Activated CD4-positive, alpha-beta T cell treated with anti-CD3 and anti-CD28 coated beads, Interleukin-2, amount 50 U/mL, for 24 hours (primary cell): Measurements from ENCODE around the gene PDAP1.
"Not testable (repeated sequence)": the region's sequence is repeated elsewhere in the genome, so short reads cannot be mapped to it uniquely, and the experiment has no call there.

Source experiments
- DNase-seq, 2 donors: peaks; one replicate each; pipeline ENCODE4 v3.0.0-alpha.2; 2020; ENCODE audit warnings: low read depth in 1 of 2, low spot score in 1 of 2

The PDAP1 gene

DNA sequence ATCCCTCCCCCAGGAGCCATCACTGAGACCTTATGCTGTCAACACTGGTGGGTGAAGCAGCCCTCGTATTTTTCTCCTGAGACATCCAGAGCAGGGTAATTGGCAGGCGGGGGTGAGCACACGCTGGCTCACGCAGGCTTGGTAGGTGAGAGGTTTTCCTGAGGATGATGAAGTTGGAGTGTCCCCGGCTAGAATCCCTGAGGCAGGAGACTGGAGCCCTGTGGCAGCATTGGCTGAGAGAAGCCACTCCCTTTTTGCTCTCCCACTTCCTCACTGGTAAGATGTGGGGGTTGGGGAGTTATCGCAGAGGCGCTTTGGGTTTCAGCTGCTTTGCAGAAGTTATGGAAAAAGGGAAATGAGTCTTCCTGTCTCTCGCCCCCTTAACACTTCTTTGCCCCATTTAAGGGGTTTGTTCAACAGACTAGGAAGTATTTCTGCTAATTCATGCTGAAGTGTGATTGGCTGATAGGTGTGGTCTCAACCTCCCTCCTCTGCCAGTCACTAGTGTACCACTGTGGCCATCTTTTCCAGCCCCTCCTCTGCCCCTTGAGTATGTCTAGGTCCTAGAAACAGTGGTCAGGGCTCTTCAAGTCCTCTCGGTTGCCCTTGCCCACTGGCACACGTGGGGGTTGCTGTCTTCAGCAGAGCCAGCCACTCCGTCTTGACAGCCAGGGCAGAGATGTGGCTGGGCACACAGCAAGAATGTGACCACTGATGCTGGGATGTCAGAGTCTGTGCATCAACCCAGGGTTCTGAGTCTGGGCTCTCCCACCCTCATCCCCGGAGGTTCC lies 28.2 kb downstream of the PDAP1 start:
- DNase-seq, result no peak

GRCh38 chr7:99379693-99380031 lies 28.7 kb downstream of the PDAP1 start:
- not testable (repeated sequence) for DNase-seq

DNA sequence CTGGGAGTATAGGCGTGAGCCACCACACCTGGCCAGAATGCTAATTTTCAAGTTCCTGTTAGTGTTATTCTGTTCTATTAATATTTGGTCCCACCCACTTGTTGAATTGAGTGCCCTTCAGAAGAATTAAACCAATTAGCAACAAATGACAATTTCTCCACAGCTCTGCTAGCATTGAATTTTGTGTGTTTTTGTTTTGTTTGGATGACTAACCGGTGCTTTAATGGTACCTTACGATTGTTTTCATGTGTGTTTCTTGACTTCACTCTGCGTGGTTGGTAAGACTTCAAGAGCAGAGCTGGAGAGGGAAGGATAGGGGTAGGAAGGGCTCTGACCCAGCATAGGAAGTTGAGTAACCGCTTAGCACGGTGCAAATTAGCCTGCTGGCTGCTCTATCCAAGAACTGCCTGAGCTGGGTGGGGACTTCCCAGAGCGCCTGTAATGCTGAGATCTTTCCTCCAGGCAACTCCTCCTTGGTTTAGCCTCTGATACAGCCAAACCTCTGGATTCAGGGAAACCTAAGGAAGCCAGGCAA lies 29.3 kb downstream of the PDAP1 start:
- no peak for DNase-seq

DNA sequence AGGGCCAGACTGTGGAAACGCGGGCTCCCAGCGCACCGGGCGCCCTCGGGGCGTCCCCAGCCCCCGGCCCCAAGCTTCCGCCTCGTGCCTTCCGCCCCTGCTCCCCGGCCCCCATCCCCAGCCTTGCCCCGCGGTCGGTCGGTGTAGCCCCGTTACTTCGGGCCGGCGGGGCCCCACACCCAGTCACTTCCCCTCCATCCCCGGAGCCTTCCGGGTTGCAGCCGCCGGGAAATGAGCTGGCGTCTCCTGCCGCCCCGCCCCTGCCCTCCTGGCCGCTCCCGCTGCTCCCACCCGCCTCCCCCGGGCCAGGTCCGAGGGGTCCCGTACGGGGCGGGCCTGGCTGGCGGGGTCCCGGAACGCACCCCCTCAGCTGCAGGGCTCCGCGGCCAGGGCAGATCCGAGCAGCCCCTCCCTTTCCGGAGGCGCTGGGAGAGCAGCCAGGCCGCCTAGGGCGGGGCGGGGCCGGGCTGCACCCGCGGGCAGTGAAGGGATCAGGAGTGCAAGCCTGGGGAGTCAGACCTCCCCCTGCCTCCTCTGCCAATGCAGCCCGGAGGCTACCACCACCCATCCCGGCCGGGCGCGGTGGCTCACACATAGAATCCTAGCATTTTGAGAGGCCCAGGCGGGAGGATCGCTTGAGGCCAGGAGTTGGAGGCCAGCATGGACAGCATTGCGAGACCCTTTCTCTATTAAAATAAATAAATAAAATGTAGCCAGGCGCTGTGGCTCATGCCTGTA lies 33.2 kb downstream of the PDAP1 start:
- no peak for DNase-seq

DNA sequence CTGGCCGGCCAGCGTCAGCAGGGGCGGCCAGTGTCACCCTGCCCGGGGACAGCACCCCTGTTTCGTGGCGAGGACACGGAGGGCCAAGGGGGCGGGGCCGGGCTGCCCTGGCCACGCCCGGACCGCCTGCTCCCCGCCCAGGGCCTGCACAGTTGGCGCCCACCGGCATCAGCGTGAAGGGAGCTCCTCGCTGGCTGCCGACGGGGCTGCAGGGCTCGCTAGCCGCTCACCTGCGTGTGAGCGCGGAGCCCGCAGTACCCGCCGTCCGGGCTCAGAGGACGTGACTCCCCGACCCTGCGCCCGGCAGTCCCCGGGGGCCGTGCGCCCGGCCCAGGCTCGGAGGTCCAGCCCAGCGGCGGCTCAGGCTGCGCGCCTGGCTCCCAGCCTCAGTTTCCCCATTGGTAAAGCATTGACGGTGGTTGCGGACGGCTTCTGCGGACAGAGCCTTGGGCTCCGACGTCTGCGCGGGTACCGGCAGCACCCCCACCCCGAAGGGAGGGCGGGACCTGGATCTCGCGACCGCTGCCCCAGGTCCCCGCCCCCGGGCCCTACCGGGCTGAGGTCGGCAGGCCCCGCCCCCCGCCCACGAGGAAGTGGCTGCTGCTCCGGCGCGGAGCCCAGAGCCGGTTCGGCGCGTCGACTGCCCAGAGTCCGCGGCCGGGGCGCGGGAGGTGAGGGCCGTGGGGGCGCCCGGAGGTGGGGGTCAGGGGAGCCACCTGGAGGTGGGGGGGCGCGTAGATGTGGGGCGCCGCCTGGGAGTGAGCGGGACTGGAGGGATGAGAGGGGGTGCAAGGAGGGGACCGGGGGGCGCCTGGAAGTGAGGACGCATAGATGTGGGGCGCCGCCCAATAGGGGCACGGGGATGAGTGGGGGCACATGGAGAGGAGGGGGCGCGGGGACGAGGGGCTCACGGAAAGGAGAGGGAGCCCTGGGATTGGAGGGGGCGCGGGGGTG lies 34.0 kb downstream of the PDAP1 start, which contains the start of gene ARPC1B:
ARPC1B (plus strand) TSS at position 620 of the 954 bp plus-strand sequence. CDS start 10,985 bp downstream, outside the sequence.
- peak; percentile 70 to 80 for DNase-seq

GRCh38 chr7:99373091-99374066 lies 35.0 kb downstream of the PDAP1 start:
- DNase-seq, result no peak

GRCh38 chr7:99372275-99373090 lies 35.9 kb downstream of the PDAP1 start:
- DNase-seq, result no peak

DNA sequence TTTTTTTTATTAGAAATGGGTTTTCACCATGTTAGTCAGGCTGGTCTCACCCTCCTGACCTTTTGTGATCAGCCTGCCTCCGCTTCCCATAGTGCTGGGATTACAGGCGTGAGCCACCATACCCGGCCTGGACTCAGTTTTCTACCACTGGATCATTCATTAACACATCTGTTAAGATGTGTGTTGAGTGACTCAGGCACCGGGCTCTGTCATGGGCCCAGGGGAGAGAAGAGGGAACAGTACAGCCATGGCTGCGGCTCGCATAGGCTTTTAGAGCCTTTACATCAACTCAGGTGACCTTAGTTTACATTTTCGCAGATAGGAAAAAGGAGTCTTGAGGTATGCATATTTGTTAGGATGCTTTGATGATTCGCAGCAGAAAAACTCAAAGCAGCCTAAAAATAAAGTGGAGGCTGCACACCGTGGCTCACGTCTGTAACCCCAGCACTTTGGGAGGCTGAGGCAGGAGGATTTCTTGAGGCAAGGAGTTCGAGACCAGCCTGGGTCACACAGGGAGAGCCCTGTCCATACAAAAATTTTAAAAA lies 36.9 kb downstream of the PDAP1 start:
- DNase-seq, result no peak

DNA sequence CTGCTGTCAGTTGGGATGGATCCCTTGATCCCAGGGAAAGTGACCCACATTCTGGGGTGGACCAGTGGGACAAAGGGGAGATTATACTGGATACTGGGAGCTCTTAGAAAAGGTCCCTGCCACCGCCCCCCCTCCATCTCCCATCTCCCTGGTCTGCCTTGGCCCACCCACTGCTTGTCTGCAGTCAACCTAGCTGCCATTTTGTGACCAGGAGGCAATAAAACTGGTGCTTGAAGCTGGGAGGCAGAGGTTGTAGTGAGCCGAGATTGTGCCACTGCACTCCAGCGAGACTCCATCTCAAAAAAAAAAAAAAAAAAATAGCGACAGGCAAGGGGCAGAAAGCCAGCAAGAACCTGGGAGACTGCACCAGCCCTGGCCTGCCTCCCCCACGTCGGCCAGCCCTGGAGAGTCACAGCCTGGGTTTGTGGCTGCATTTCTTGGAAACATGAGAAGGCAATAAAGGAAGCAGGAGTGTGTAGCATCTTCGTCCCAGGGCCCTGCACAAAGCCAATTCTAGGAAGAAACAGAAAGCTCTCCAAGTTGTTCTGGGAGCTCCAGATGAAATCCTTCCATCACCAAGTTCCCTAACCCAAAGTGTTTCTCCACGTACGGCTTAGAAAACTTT lies 38.5 kb downstream of the PDAP1 start:
- DNase-seq, result no peak

DNA sequence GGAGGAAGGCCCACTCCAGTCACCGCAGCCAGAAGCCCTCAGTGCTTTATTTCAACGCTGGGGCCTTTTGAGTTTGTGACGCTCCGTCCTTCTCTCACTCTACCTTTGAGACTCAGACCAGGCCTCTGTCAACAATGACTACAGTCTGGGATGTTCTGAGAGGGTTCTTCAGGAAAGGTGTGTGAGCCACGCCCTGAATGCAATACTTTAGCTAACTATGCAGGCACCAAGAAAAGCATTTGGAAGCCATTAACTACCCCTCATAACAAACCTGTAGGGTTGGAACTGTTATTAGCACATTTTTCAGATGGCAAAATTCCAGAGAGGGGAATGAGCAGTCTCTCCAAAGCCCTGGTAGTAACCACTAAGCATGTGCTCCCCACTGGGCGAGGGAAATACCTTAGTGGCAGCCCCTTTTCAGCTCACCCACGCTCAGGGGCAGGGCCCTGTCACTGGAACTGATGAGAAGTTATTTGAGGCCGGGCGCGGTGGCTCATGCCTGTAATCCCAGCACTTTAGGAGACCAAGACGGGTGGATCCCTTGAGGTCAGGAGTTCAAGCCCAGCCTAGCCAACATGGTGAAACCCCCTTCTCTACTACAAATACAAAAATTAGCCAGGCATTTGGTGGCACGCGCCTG lies 39.5 kb downstream of the PDAP1 start:
- no peak for DNase-seq

GRCh38 chr7:99366646-99367045 lies 41.8 kb downstream of the PDAP1 start:
- DNase-seq, result no peak

- peak; percentile 30 to 50 for DNase-seq
Observed at GRCh38 chr7:99365318-99366141, 42.9 kb downstream of the PDAP1 start.

GRCh38 chr7:99363286-99363685 lies 45.1 kb downstream of the PDAP1 start:
- DNase-seq, result no peak

DNA sequence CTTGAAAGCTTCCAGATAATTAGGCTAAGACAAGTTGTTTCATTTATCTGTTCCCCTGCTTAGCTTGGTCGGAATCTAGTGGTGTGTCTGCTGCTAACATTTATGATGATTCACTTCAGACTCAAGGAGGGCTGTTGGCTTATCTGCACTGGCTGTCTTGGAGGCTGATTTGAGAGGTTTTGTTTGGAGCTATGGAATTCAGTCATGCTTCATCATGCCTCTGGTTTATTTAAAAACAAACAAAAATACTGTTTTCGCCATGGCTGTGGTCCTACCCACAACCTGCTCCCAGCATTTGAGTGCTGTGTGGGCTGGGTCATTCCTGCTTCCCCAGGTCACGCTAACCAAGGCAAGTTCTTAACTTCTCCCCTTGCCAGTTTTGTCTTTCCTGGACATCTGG lies 45.6 kb downstream of the PDAP1 start:
- DNase-seq, result no peak

DNA sequence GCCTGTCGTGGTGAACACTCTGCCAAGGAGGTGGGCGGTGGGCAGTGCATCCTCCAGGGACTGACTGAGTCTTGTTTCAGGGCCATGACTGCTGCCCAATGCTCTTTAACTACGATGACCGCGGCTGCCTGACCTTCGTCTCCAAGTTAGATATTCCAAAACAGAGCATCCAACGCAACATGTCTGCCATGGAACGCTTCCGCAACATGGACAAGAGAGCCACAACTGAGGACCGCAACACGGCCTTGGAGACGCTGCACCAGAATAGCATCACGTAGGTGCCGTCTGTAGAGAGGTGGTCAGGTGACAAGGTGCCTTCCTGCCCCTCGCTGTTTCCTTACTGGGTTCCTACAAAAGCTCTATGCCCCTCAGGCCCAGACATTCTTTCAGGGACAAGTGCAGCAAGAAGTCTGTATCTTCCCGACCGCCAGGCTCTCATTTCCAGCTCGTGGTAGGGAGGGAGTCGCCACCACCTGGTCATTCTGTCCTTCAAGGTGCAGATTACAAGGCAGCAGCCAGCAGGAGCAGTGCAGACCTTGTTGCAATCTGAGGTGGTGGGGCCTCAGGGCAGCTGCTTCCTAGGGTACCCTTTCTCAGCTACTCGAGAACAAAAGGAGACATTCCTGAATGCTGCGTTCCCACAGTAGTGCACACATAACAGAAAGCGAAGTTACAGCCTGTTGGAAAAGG lies 48.8 kb downstream of the PDAP1 start:
- no peak for DNase-seq

DNA sequence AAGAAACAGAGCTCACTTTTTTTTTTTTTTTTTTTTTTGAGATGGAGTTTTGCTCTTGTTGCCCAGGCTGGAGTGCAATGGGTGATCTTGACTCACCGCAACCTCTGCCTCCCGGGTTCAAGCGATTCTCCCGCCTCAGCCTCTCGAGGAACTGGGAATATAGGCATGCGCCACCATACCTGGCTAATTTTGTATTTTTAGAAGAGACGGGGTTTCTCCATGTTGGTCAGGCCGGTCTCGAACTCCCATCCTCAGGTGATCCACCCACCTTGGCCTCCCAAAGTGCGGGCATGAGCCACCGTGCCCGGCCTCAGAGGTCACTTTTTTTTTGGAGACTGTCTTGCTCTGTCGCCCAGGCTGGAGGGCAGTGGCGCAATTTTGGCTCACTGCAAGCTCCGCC lies 49.9 kb downstream of the PDAP1 start:
- DNase-seq, result not testable (repeated sequence)
